Natural killer cell treated with Interleukin-12 subunit alpha and Interleukin-12 subunit beta and Interleukin-15 and Interleukin-18, amount 100 ng/mL, for 72 hours (primary cell): Measurements from ENCODE around the gene NEU4. TPM values are rescaled to one million over a fixed set of nuclear protein-coding genes. Genes with fewer than 3 reads are reported as not detected.
"Not testable (repeated sequence)": the region's sequence is repeated elsewhere in the genome, so short reads cannot be mapped to it uniquely, and the experiment has no call there.

ENCODE experiments used
- ATAC-seq, 2 donors: fragments of 150-1000 bp; cut with Tn5 transposase in 1 of 2; sonication (Bioruptor Pico), chemical (Tn5 transposase) in 1 of 2; 2 replicates each; pipeline ENCODE4 v1.10.0; 2021
- DNase-seq: peaks from one replicate; pipeline ENCODE4 v3.0.0; 2022; ENCODE audit warnings: low spot score
- H3K27ac Mint-ChIP-seq, 2 donors: 1 replicate in 1 of 2; 2 replicates in 1 of 2; pipeline ENCODE4 v1.8.0; 2022; ENCODE audit warnings: mixed read lengths in 2 of 2, mild to moderate bottlenecking in 1 of 2, moderate library complexity in 1 of 2
- H3K27me3 Mint-ChIP-seq, 2 donors: 1 replicate in 1 of 2; 2 replicates in 1 of 2; pipeline ENCODE4 v1.8.0; 2022; ENCODE audit warnings: mixed read lengths in 2 of 2
- H3K36me3 Mint-ChIP-seq: one replicate; pipeline ENCODE4 v1.8.0; 2022; ENCODE audit warnings: mixed read lengths
- H3K4me1 Mint-ChIP-seq, 2 donors: 1 replicate in 1 of 2; 2 replicates in 1 of 2; pipeline ENCODE4 v1.8.0; 2022; ENCODE audit warnings: low read depth in 2 of 2, mixed read lengths in 2 of 2, mild to moderate bottlenecking in 1 of 2
- H3K4me3 Mint-ChIP-seq: one replicate; pipeline ENCODE4 v1.8.0; 2022; ENCODE audit warnings: mixed read lengths
- H3K9me3 Mint-ChIP-seq: 2 replicates; pipeline ENCODE4 v1.8.0; 2022; ENCODE audit warnings: mixed read lengths
- total RNA-seq, 2 donors: library from RNA; stranded (reverse); gene quantifications; one replicate each; pipeline ENCODE4 v1.2.3, GENCODE V29; 2022

NEU4 gene
- total RNA-seq, 2 donors from 2014 or later = 0.86 to 3.8 TPM

DNA sequence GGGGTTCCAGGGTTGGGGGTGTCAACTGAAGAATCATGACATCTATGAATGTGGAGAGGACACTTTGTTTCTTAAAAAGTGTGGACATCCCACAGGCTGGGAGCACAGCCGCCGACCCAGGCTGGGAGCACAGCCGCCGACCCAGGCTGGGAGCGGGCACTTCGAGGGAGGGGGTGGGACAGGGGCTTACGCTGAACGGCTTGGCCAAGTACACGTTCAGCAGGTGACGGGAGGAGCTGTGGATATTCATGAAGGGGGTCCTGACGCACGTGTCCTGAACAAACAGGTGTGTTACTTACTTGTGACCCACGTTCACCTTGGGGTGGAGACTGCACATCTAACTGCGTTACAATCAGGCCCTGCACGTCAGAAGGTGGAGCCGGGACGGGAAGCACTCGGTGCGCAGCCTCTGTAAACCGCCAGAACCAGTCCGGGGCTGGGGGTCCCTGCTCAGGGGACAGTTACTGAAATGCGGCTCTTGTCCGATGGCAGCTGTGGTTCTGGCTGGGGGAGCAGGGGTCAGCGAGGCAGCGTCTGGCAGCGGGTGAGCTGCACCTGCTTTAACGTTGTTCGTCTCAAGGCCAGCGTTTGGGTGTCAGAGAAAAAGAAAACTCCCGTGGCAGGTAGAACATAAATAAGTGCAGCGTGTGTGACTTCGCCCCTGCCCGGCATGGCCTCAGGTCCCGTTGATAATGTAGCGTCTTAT, 8.6 kb upstream of the NEU4 start:
- not testable (repeated sequence) for H3K4me3 Mint-ChIP-seq, H3K27me3 Mint-ChIP-seq, H3K27ac Mint-ChIP-seq, H3K36me3 Mint-ChIP-seq, H3K9me3 Mint-ChIP-seq, DNase-seq, H3K4me1 Mint-ChIP-seq, ATAC-seq

DNA sequence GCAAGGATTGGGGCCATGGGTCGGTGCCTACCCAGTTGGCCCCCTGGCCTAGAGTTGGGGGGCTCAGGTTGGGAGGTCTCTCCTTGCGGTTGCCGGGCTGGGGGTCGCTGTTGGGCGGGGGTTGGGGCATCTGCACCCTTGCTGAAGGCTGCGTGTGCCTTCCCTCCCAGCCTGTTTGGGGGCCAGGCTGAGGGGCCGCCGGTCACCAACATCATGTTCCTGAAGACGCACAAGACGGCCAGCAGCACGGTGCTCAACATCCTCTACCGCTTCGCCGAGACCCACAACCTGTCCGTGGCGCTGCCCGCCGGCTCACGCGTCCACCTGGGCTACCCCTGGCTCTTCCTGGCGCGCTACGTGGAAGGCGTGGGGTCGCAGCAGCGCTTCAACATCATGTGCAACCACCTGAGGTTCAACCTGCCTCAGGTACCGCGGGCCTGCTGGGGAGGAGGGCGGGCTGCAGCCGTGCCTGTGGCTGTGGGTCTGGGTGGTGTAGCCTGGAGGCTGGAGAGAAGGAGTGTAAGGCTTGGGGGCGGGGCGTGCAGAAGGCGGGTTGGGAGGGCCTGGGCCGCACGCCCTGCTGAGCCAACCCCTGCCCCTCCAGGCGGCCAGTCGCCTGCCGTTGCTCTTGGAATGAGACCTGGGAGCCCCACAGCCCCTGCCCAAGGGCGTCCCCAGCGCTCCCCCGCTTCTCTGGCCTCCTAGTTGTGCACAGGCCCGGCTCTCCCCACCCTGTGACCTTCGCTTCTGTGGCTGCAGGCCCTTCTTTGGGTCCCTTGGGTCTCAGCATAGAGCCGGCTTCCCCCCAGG, 7.2 kb upstream of the NEU4 start:
- DNase-seq (no peak), ATAC-seq (no peak)
- H3K9me3 Mint-ChIP-seq = no peaks in the 10 kb centered on the region
- H3K36me3 Mint-ChIP-seq = no peaks in the 10 kb centered on the region
- peaks cover 5 to 6% of the 10 kb centered on the region in 2 donors for H3K4me1 Mint-ChIP-seq
- no peak overlapping the region for H3K4me3 Mint-ChIP-seq
- no peak overlapping the region for H3K27ac Mint-ChIP-seq
- H3K27me3 Mint-ChIP-seq = peaks cover 0 to 7% of the 10 kb centered on the region in 2 donors

GRCh38 chr2:241802421-241803318, 6.3 kb upstream of the NEU4 start:
- peak overlapping the region in 1 of 2 donors; percentile 27 for H3K27ac Mint-ChIP-seq
- peak in 1 of 2 donors; percentile 25 for ATAC-seq

GRCh38 chr2:241803387-241804325, 5.3 kb upstream of the NEU4 start:
- DNase-seq = no peak
- Mint-ChIP-seq H3K9me3 (no peaks in the 10 kb centered on the region), H3K4me1 (peaks cover 5 to 11% of the 10 kb centered on the region in 2 donors), H3K27me3 (peaks cover 0 to 5% of the 10 kb centered on the region in 2 donors), H3K36me3 (no peaks in the 10 kb centered on the region), H3K27ac (peak overlapping the region in 1 of 2 donors; percentile 27), H3K4me3 (peak overlapping the region; percentile 80)
- peak; percentile 77 to 83 for ATAC-seq

More at GRCh38 chr2:241802421-241803318, 6.3 kb upstream of the NEU4 start:
- DNase-seq = no peak
- Mint-ChIP-seq H3K4me1 (peaks cover 5 to 6% of the 10 kb centered on the region in 2 donors), H3K4me3 (peak overlapping the region; percentile 80), H3K27me3 (peaks cover 0 to 5% of the 10 kb centered on the region in 2 donors), H3K9me3 (no peaks in the 10 kb centered on the region), H3K36me3 (no peaks in the 10 kb centered on the region)

DNA sequence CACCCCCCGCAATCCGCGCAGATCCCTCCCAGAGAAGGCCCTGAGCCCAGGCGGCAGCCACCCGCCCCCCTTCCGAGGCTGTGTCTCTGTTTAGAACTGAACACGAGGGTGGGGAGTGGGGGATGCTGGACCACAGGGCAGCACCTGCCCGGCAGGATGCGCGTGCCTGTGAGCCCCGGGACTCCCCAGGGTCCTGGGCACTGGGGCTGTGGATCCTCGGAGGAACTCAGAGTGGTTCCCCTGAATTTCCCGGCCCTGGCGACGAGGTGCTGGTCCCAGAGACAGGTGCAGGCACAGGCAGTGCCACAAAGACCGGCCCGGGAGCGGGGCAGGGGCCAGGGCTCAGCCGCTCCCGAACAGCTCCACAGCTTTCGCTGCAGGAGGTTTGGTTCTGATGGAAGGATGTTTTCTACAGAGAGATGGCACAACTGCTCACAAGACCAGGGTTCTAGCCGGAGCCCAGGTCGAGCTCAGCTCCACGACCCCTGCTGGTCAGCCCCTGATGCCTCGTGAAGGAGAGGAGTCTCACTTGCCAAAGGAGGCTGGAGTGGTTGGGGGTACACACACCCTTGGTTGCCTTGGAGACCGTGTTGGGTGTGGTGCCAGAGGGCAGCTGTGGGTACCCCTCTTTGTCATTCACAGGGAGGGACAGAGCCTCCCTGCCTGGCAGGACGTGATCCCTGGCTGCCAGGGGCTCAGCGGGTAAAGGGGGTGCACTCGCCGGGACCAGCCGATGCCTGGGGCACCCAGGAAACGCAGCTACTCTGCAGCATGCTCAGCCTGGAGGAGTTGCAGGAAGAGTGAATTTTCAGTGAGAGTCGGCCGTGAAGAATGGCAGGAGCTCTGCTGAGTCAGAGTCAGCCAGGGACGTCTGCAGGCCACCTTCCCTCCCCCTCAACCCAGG, 4.4 kb upstream of the NEU4 start:
- Mint-ChIP-seq H3K36me3 (no peaks in the 10 kb centered on the region), H3K4me1 (peaks cover 5 to 11% of the 10 kb centered on the region in 2 donors), H3K9me3 (no peaks in the 10 kb centered on the region), H3K27ac (no peak overlapping the region), H3K27me3 (peaks cover 0 to 5% of the 10 kb centered on the region in 2 donors), H3K4me3 (peak overlapping the region; percentile 47)
- ATAC-seq = peak; percentile 29 to 43
- DNase-seq = no peak

DNA sequence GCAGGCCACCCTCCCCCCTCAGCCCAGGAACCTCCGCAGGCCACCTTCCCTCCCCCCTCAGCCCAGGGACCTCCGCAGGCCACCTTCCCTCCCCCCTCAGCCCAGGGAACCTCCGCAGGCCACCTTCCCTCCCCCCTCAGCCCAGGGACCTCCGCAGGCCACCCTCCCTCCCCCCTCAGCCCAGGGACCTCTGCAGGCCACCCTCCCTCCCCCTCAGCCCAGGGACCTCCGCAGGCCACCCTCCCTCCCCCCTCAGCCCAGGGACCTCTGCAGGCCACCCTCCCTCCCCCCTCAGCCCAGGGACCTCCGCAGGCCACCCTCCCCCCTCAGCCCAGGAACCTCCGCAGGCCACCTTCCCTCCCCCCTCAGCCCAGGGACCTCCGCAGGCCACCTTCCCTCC, 2.8 kb upstream of the NEU4 start:
- H3K9me3 Mint-ChIP-seq, ATAC-seq, H3K27ac Mint-ChIP-seq, H3K27me3 Mint-ChIP-seq, H3K4me3 Mint-ChIP-seq, H3K4me1 Mint-ChIP-seq, DNase-seq, H3K36me3 Mint-ChIP-seq: not testable (repeated sequence)

DNA sequence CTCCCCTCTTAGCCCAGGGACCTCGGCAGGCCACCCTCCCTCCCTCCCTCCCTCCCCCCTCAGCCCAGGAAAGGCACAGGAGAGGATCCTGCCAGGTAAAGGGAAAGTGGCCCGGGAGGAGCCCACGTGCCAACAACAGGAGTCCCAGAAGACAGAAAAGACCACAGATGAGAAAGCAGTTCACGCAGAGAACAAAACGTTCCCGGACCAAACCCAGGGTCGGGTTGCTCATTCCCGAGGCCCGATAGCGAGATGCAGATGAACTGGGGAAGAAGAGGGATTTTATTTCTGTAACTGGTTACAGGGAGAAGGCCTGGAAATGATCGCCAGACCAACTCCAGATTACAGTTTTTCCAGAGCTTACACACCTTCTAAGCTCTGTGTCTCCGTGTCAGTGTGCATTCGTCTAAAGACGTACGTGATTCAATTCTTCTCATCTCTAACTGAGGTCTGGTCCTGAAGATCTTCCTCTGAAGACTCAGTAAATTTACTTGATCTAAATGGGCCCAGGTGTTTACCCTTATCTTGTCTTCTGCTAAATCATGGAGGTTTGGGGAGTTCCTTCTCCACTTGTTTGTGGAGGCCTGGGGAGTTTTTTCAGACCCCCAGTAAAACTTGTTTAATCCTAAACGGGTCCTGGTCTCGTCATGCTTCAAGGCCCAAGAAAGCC, 807 bp upstream of the NEU4 start:
- peaks cover 4 to 7% of the 10 kb centered on the region in 2 donors for H3K4me1 Mint-ChIP-seq
- peaks cover 0 to 2% of the 10 kb centered on the region in 2 donors for H3K27me3 Mint-ChIP-seq
- ATAC-seq (no peak), DNase-seq (no peak)
- no peaks in the 10 kb centered on the region for H3K36me3 Mint-ChIP-seq
- H3K4me3 Mint-ChIP-seq = peak overlapping the region; percentile 22
- peak overlapping the region in 1 of 2 donors; percentile 23 for H3K27ac Mint-ChIP-seq
- H3K9me3 Mint-ChIP-seq = no peaks in the 10 kb centered on the region

DNA sequence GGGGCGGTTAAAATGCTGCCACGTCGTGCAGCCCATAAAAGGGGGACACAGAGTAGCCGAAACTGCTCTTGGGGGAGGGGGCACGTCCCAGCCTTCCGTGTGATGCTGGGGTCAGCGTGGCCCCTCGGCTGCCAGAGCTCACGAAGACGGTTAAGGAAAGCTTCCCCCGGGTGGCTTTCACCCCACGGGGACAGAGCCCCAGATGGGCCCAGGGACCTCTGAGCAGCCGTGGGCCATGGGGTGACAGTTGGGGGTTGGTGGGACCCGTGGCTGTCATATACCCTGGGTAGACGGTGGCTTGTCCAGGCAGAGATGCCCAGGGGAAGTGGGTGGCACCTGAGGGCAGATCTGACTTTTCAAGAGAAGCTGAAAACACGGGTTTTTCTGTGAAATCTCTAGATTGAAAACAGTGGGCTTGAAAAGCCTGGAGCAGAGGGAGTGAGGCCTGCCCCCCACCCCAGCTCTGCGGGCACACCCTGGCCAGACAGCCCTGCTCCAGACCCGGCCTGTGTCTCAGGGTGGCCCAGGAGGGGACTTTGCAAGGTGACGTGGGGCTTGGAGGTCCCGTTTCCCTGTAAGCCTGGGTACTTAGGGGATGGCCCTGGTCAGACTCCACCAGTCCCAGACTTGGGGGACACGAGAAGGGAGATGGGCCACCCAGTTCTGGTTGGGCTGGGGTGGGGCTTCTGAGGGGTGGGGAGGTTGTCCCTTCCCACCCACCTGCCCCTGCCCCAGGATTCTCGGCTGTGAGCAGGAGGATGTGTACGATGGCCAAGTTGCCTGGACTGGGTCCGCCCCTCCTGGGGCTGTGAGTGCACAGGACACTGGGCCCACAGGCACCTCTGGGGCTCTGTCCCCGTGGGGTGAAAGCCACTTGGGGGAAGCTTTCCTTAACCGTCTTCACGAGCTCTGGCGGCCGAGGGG, 652 bp downstream of the NEU4 start:
- no peak for DNase-seq
- Mint-ChIP-seq H3K36me3 (no peaks in the 10 kb centered on the region), H3K27me3 (no peaks in the 10 kb centered on the region), H3K9me3 (no peaks in the 10 kb centered on the region), H3K4me1 (peaks cover 0 to 5% of the 10 kb centered on the region in 2 donors), H3K27ac (no peak overlapping the region), H3K4me3 (no peak overlapping the region)
- ATAC-seq = no peak

DNA sequence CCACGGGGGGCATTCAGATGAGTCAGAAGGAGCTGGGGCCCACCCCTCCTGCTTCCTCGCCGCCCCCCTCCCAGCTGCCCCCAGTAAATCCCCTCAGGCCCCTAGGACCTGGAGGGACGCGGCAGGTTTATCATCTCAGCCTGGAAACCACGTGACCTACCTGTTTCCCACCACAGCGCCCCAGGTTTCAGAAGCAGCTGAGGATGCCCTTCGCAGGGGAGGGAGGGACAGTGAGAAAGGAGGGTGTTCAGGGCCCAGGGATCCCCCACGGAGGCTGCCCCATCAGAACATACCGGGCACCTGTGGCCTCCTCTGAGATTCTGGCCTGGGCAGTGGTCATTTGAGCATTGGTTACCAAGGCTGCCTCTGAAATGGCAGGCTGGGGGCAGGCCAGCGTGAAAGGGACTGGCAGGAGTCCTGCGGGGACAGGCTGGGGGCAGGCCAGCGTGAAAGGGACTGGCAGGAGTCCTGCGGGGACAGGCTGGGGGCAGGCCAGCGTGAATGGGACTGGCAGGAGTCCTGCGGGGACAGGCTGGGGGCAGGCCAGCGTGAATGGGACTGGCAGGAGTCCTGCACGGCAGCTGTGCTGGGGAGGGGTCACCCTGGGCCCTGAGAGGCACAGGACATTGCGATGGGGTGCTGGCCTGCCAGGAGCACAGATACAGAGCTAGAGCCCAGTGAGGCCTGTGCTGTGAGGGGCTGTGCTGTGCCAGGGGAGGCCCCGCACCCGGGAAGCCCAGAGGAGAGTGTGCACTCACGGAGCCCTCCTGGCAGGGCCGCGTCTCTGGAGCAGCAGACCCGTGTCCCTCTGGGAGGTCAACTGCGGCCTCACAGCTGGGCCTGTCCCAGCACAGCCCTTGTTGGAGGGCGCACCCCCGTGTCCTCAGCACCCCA, 1.6 kb downstream of the NEU4 start:
- Mint-ChIP-seq H3K4me3 (no peak overlapping the region), H3K9me3 (no peaks in the 10 kb centered on the region), H3K27me3 (peaks cover 0 to 3% of the 10 kb centered on the region in 2 donors), H3K27ac (no peak overlapping the region), H3K4me1 (peaks cover 0 to 8% of the 10 kb centered on the region in 2 donors), H3K36me3 (no peaks in the 10 kb centered on the region)
- ATAC-seq = no peak
- no peak for DNase-seq
